CD14-positive monocyte (primary cell): ENCODE results near the gene TAC4. TPM values are rescaled to one million over a fixed set of nuclear protein-coding genes. Genes with fewer than 3 reads are reported as not detected.
A peak's percentile ranks its signal among the peaks of the same experiment; 100 is the strongest.

Experiments used
- DNase-seq, 3 donors: peaks; one replicate each; pipeline ENCODE4 v3.0.0-alpha.2; 2011 to 2022
- H2AFZ ChIP-seq: 2 replicates; pipeline ENCODE4 v1.6.0; 2012; ENCODE audit warnings: mild to moderate bottlenecking, low read depth, low read length, inconsistent platforms; ENCODE audit not compliant: insufficient read depth, poor library complexity, severe bottlenecking
- H3K27ac ChIP-seq, 2 donors: 1 replicate in 1 of 2; 2 replicates in 1 of 2; pipeline ENCODE4 v1.5.1; 2012 to 2013; ENCODE audit warnings: low read length in 2 of 2, control low read depth in 1 of 2, inconsistent platforms in 1 of 2, low read depth in 1 of 2, mild to moderate bottlenecking in 1 of 2
- H3K27me3 ChIP-seq, 2 donors: one replicate each; pipeline versions ENCODE4 v1.6.0 to v1.6.1; 2011 to 2013; ENCODE audit warnings: low read length in 2 of 2; ENCODE audit not compliant: control insufficient read depth in 2 of 2, insufficient read depth in 2 of 2
- H3K36me3 ChIP-seq, 2 donors: replicated peaks in 1 of 2; 1 replicate in 1 of 2; 2 replicates in 1 of 2; pipeline versions ENCODE4 v1.5.1 to v1.6.1; 2012 to 2013; ENCODE audit warnings: low read length in 2 of 2, control low read depth in 1 of 2, inconsistent platforms in 1 of 2, mild to moderate bottlenecking in 1 of 2; ENCODE audit not compliant: insufficient read depth in 2 of 2, control insufficient read depth in 1 of 2
- H3K4me1 ChIP-seq, 2 donors: 1 replicate in 1 of 2; 2 replicates in 1 of 2; pipeline versions ENCODE4 v1.5.1 to v1.6.1; 2012 to 2013; ENCODE audit warnings: low read length in 2 of 2, control low read depth in 1 of 2, inconsistent platforms in 1 of 2, mild to moderate bottlenecking in 1 of 2, moderate library complexity in 1 of 2; ENCODE audit not compliant: insufficient read depth in 2 of 2, control insufficient read depth in 1 of 2
- H3K4me2 ChIP-seq: replicated peaks from 2 replicates; pipeline ENCODE3; 2012; ENCODE audit warnings: low read length, moderate library complexity, mild to moderate bottlenecking; ENCODE audit not compliant: poor library complexity, severe bottlenecking; ENCODE audit errors: extremely low read depth
- H3K4me3 ChIP-seq, 3 experiments: fragments of 200-600 bp in 1 of 3; sonication (generic) in 1 of 3; replicated peaks in 1 of 3; 1 replicate in 2 of 3; 2 replicates in 1 of 3; pipeline ENCODE4 v1.5.1; 2011 to 2013; ENCODE audit warnings: low read length in 3 of 3, mild to moderate bottlenecking in 3 of 3, control low read depth in 2 of 3, low read depth in 2 of 3, inconsistent platforms in 1 of 3, moderate library complexity in 1 of 3
- H3K79me2 ChIP-seq: 2 replicates; pipeline ENCODE4 v1.6.0; 2012; ENCODE audit warnings: mild to moderate bottlenecking, control low read depth, inconsistent platforms, low read length, moderate library complexity; ENCODE audit not compliant: insufficient read depth
- H3K9ac ChIP-seq: 2 replicates; pipeline ENCODE4 v1.6.0; 2017; ENCODE audit warnings: low read length, mild to moderate bottlenecking; ENCODE audit not compliant: insufficient read depth, poor library complexity, severe bottlenecking
- H3K9me3 ChIP-seq, 2 donors: replicated peaks in 1 of 2; 1 replicate in 1 of 2; 2 replicates in 1 of 2; pipeline versions ENCODE4 v1.5.1 to v1.6.1; 2012 to 2013; ENCODE audit warnings: low read length in 2 of 2, control low read depth in 1 of 2; ENCODE audit not compliant: control insufficient read depth in 1 of 2, insufficient read depth in 1 of 2
- H4K20me1 ChIP-seq: 2 replicates; pipeline ENCODE4 v1.6.0; 2012; ENCODE audit warnings: mild to moderate bottlenecking, low read length, control low read depth, moderate library complexity; ENCODE audit not compliant: insufficient read depth
- H3K27ac Mint-ChIP-seq, 7 donors: one replicate each; pipeline ENCODE4 v1.8.0; 2020; ENCODE audit warnings: mild to moderate bottlenecking in 7 of 7, mixed read lengths in 7 of 7, moderate library complexity in 6 of 7, inconsistent platforms in 2 of 7
- H3K27me3 Mint-ChIP-seq, 3 donors: one replicate each; pipeline ENCODE4 v1.8.0; 2021 to 2022; ENCODE audit warnings: low read depth in 3 of 3, mild to moderate bottlenecking in 3 of 3, mixed read lengths in 3 of 3, moderate library complexity in 3 of 3, inconsistent platforms in 1 of 3
- H3K36me3 Mint-ChIP-seq, 2 donors: one replicate each; pipeline ENCODE4 v1.8.0; 2020; ENCODE audit warnings: mixed read lengths in 2 of 2, inconsistent platforms in 1 of 2, mild to moderate bottlenecking in 1 of 2
- H3K4me1 Mint-ChIP-seq: one replicate; pipeline ENCODE4 v1.8.0; 2020; ENCODE audit warnings: mild to moderate bottlenecking, mixed read lengths
- H3K4me3 Mint-ChIP-seq, 2 donors: one replicate each; pipeline ENCODE4 v1.8.0; 2020; ENCODE audit warnings: mild to moderate bottlenecking in 2 of 2, mixed read lengths in 2 of 2, moderate library complexity in 1 of 2
- H3K9me3 Mint-ChIP-seq, 7 donors: one replicate each; pipeline ENCODE4 v1.8.0; 2020 to 2022; ENCODE audit warnings: mixed read lengths in 7 of 7, mild to moderate bottlenecking in 6 of 7, moderate library complexity in 6 of 7, inconsistent platforms in 2 of 7
- CTCF ChIP-seq: fragments of 200-600 bp; IDR thresholded peaks from one replicate; pipeline ENCODE4 v1.8.0; 2022; ENCODE audit warnings: antibody characterized with exemption, mild to moderate bottlenecking
- WGBS: methylation state at CpG from one replicate; pipeline ENCODE4 v1.1.5; 2013; ENCODE audit warnings: missing lambda C conversion rate; ENCODE audit not compliant: insufficient coverage; 5-methylcytosine and 5-hydroxymethylcytosine counted together
- intact Hi-C, 2 donors: fragments of 100-400 bp; cut with micrococcal nuclease; formaldehyde crosslinking; loops; one replicate each; pipeline versions ENCODE4 v1.15.0 to v1.15.1; 2023
- polyA plus RNA-seq, 3 donors: library from polyadenylated mRNA; depleted of rRNA in 1 of 3; unstranded in 2 of 3; stranded (reverse) in 1 of 3; fragments of 300-500 nt in 2 of 3; fragments of >200 nt in 1 of 3; fragmentation: Illumina TruSeq in 2 of 3; gene quantifications; 1 replicate in 2 of 3; 2 replicates in 1 of 3; pipeline ENCODE4 v1.2.3, GENCODE V29; 2012 to 2021

Gene TAC4
- polyA plus RNA-seq, 3 donors = not detected

- Histone ChIP-seq H3K9ac (no peak overlapping the region), H3K27me3 (peaks cover 21 to 46% of the 10 kb centered on the region in 2 donors), H3K9me3 (no peaks in the 10 kb centered on the region), H3K4me2 (no peak overlapping the region), H3K27ac (no peak overlapping the region), H3K4me1 (peaks cover 4 to 5% of the 10 kb centered on the region in 2 donors), H2AFZ (no peak overlapping the region), H4K20me1 (no peaks in the 10 kb centered on the region), H3K4me3 (no peak overlapping the region), H3K36me3 (no peaks in the 10 kb centered on the region), H3K79me2 (no peaks in the 10 kb centered on the region)
- no peak for DNase-seq
- Mint-ChIP-seq H3K27ac (no peak overlapping the region), H3K36me3 (peaks cover 0 to 2% of the 10 kb centered on the region in 2 donors), H3K27me3 (peaks cover 46 to 70% (median 66%) of the 10 kb centered on the region in 3 donors), H3K4me3 (peak overlapping the region in 1 of 2 donors; percentile 48), H3K4me1 (peaks cover 6% of the 10 kb centered on the region), H3K9me3 (peaks cover 0 to 4% (median 1%) of the 10 kb centered on the region in 7 donors)
- WGBS = no CpG with 5 or more reads among the region's 5 CpGs
- intact Hi-C loops = loop anchor here (2.0 to 5.0 kb wide), 2 partner anchors 76 to 116 kb away; no protein-coding TSS in a partner anchor
- no peak for TF ChIP-seq CTCF
Observed at GRCh38 chr17:49881054-49881402, 33.2 kb upstream of the TAC4 start.

- Histone ChIP-seq H3K27me3 (peaks cover 21 to 46% of the 10 kb centered on the region in 2 donors), H3K4me1 (peaks cover 4 to 5% of the 10 kb centered on the region in 2 donors), H3K36me3 (no peaks in the 10 kb centered on the region), H3K4me3 (no peak overlapping the region), H4K20me1 (no peaks in the 10 kb centered on the region), H2AFZ (peak overlapping the region; percentile 51), H3K79me2 (no peaks in the 10 kb centered on the region), H3K9me3 (no peaks in the 10 kb centered on the region), H3K4me2 (no peak overlapping the region), H3K9ac (no peak overlapping the region), H3K27ac (no peak overlapping the region)
- H3K36me3 Mint-ChIP-seq = peaks cover 0 to 2% of the 10 kb centered on the region in 2 donors
- H3K27me3 Mint-ChIP-seq = peaks cover 44 to 70% (median 69%) of the 10 kb centered on the region in 3 donors
- peaks cover 6% of the 10 kb centered on the region for H3K4me1 Mint-ChIP-seq
- H3K27ac Mint-ChIP-seq = no peak overlapping the region
- DNase-seq = peak; percentile 45 to 57 (median 54)
- peak overlapping the region in 1 of 2 donors; percentile 75 for H3K4me3 Mint-ChIP-seq
- peaks cover 0 to 4% (median 1%) of the 10 kb centered on the region in 7 donors for H3K9me3 Mint-ChIP-seq
- intact Hi-C loops = loop anchor here (2.0 to 5.0 kb wide), 2 partner anchors 77 to 116 kb away; no protein-coding TSS in a partner anchor
- WGBS = 4% methylated on average over 36 of the region's 41 CpGs
- peak; percentile 98 for TF ChIP-seq CTCF
Observed at GRCh38 chr17:49880291-49881053, 32.6 kb upstream of the TAC4 start.
